Measurements from ENCODE around the gene HTT. TPM values are rescaled to one million over a fixed set of nuclear protein-coding genes. Genes with fewer than 3 reads are reported as not detected.

The HTT gene
- total and polyA plus RNA-seq, 4 donors: 8.6 to 39.8 (median 16.4) TPM

GRCh38 chr4:3286335-3287175 is 212.1 kb downstream of the HTT start:
- no peaks in the 10 kb centered on the region for H3K9me3 ChIP-seq (ENCODE audit: control insufficient read depth in 4 of 4, low read length in 3 of 4)
- peaks cover 2 to 8% (median 3%) of the 10 kb centered on the region in 4 donors for H3K4me1 ChIP-seq (ENCODE audit: control insufficient read depth in 4 of 4, insufficient read depth in 4 of 4, low read length in 3 of 4)
- H3K9ac ChIP-seq (ENCODE audit: low read depth in 1 of 2, low read length in 2 of 2): no peak overlapping the region
- no peak overlapping the region for H3K4me3 ChIP-seq (ENCODE audit: low read depth in 1 of 3, low read length in 3 of 3)
- TF ChIP-seq CTCF (IDR thresholded peaks at IDR 0.05; ENCODE audit: low read depth, low read length, missing input control): no peak
- no peak for TF ChIP-seq NR2F2 (IDR thresholded peaks at IDR 0.05)
- no peak for TF ChIP-seq FOXA2 (IDR thresholded peaks at IDR 0.05)
- TF ChIP-seq RXRA (IDR thresholded peaks at IDR 0.05): no peak
- no peak for TF ChIP-seq HNF4A (conservative IDR thresholded peaks at IDR 0.05)
- TF ChIP-seq FOXA1 (IDR thresholded peaks at IDR 0.05): no peak
- TF ChIP-seq REST (IDR thresholded peaks at IDR 0.05): no peak
- no peak for TF ChIP-seq YY1 (IDR thresholded peaks at IDR 0.05)
- TF ChIP-seq EGR1 (IDR thresholded peaks at IDR 0.05; ENCODE audit: low read depth in 2 of 2): no peak
- no peak for TF ChIP-seq SP1 (IDR thresholded peaks at IDR 0.05)
- TF ChIP-seq HNF4G (IDR thresholded peaks at IDR 0.05): no peak
- no peak for TF ChIP-seq RAD21 (IDR thresholded peaks at IDR 0.05)
- TF ChIP-seq GABPA (IDR thresholded peaks at IDR 0.05 in 1 of 2, conservative IDR thresholded peaks at IDR 0.05 in 1 of 2): no peak
- 77% methylated on average over 32 of the region's 32 CpGs for whole genome bisulfite sequencing
- no peak for DNase-seq (ENCODE audit: low spot score)
- H3K27me3 ChIP-seq (ENCODE audit: control insufficient read depth in 4 of 4, insufficient read depth in 4 of 4, low read length in 3 of 4): peaks cover 0 to 2% (median 0%) of the 10 kb centered on the region in 4 donors
- no peak overlapping the region for H3K27ac ChIP-seq (ENCODE audit: low read depth in 1 of 2, low read length in 2 of 2)
- peaks cover 0 to 2% (median 0%) of the 10 kb centered on the region in 4 donors for H3K36me3 ChIP-seq (ENCODE audit: control insufficient read depth in 4 of 4, insufficient read depth in 3 of 4, low read depth in 1 of 4, low read length in 3 of 4)

- 73% methylated on average over 14 of the region's 14 CpGs for WGBS
- H3K9ac ChIP-seq (ENCODE audit: low read depth in 1 of 2, low read length in 2 of 2): no peak overlapping the region
- no peak overlapping the region for H3K27ac ChIP-seq (ENCODE audit: low read depth in 1 of 2, low read length in 2 of 2)
- H3K36me3 ChIP-seq (ENCODE audit: control insufficient read depth in 4 of 4, insufficient read depth in 3 of 4, low read depth in 1 of 4, low read length in 3 of 4): peaks cover 0 to 2% (median 0%) of the 10 kb centered on the region in 4 donors
- no peaks in the 10 kb centered on the region for H3K9me3 ChIP-seq (ENCODE audit: control insufficient read depth in 4 of 4, low read length in 3 of 4)
- H3K4me1 ChIP-seq (ENCODE audit: control insufficient read depth in 4 of 4, insufficient read depth in 4 of 4, low read length in 3 of 4): peaks cover 3 to 15% (median 7%) of the 10 kb centered on the region in 4 donors
- TF ChIP-seq YY1 (IDR thresholded peaks at IDR 0.05) (no peak), SP1 (IDR thresholded peaks at IDR 0.05) (no peak), NR2F2 (IDR thresholded peaks at IDR 0.05) (no peak), FOXA1 (IDR thresholded peaks at IDR 0.05) (no peak), GABPA (IDR thresholded peaks at IDR 0.05 in 1 of 2, conservative IDR thresholded peaks at IDR 0.05 in 1 of 2) (no peak), RXRA (IDR thresholded peaks at IDR 0.05) (no peak), ATF3 (IDR thresholded peaks at IDR 0.05) (no peak), EGR1 (IDR thresholded peaks at IDR 0.05; ENCODE audit: low read depth in 2 of 2) (no peak), HNF4A (conservative IDR thresholded peaks at IDR 0.05) (no peak), JUND (IDR thresholded peaks at IDR 0.05) (no peak), ZBTB33 (IDR thresholded peaks at IDR 0.05) (no peak), HNF4G (IDR thresholded peaks at IDR 0.05) (no peak)
- no peak for DNase-seq (ENCODE audit: low spot score)
- no peak overlapping the region for H3K4me3 ChIP-seq (ENCODE audit: low read depth in 1 of 3, low read length in 3 of 3)
- peaks cover 0 to 2% (median 0%) of the 10 kb centered on the region in 4 donors for H3K27me3 ChIP-seq (ENCODE audit: control insufficient read depth in 4 of 4, insufficient read depth in 4 of 4, low read length in 3 of 4)
These were observed 212.9 kb downstream of the HTT start for GRCh38 chr4:3287271-3287971.
